PC-3 (cell line): ENCODE measurements around the gene C19orf33. TPM values are rescaled to one million over a fixed set of nuclear protein-coding genes. Genes with fewer than 3 reads are reported as not detected.

Experiments
- ATAC-seq: fragments of 200-7000 bp; cut with Tn5 transposase; 2 replicates; pipeline ENCODE4 v1.9.1; 2020; ENCODE audit warnings: mild to moderate bottlenecking, moderate library complexity
- BruUV-seq: library from RNA; stranded (reverse); fragments of 400-500 nt; replicated peaks from 2 replicates; lab custom pipeline; 2021; lab: Mats Ljungman, UMichigan
- CTCF ChIA-PET: fragments of 300-600 bp; sonication (Branson Sonifier 250); formaldehyde crosslinking; loops from one replicate; lab custom pipeline; 2022; ENCODE audit warnings: antibody characterized with exemption; lab: Charles Lee
- POLR2A ChIA-PET: fragments of 300-600 bp; sonication (Branson Sonifier 250); formaldehyde crosslinking; loops from one replicate; lab custom pipeline; 2022; ENCODE audit warnings: antibody characterized with exemption; ENCODE audit not compliant: unreplicated experiment; lab: Charles Lee
- DNase-seq: peaks from one replicate; pipeline ENCODE4 v3.0.0-alpha.2; 2015
- H2AFZ ChIP-seq: fragments of 300-600 bp; sonication (generic); 2 replicates; pipeline ENCODE4 v1.6.0; 2016; ENCODE audit warnings: antibody characterized with exemption, low read length
- H3F3A ChIP-seq: fragments of 300-600 bp; sonication (generic); one replicate; pipeline ENCODE4 v1.6.0; 2017; ENCODE audit warnings: antibody characterized with exemption, low read length, control low read depth, mild to moderate bottlenecking; ENCODE audit not compliant: unreplicated experiment
- H3K27ac ChIP-seq: fragments of 300-600 bp; sonication (generic); 2 replicates; pipeline ENCODE4 v1.5.1; 2016; ENCODE audit warnings: mild to moderate bottlenecking, low read length
- H3K27me3 ChIP-seq: fragments of 300-600 bp; sonication (generic); 2 replicates; pipeline ENCODE4 v1.6.1; 2016; ENCODE audit warnings: low read length, mixed read lengths
- H3K36me3 ChIP-seq: fragments of 300-600 bp; sonication (generic); 2 replicates; pipeline ENCODE4 v1.6.1; 2016; ENCODE audit warnings: low read depth, mixed run types, low read length, mixed read lengths
- H3K4me1 ChIP-seq: fragments of 300-600 bp; sonication (generic); 2 replicates; pipeline ENCODE4 v1.5.1; 2016; ENCODE audit warnings: low read length; ENCODE audit not compliant: insufficient read depth
- H3K4me2 ChIP-seq: fragments of 300-600 bp; sonication (generic); 2 replicates; pipeline ENCODE4 v1.6.0; 2016; ENCODE audit warnings: low read length
- H3K4me3 ChIP-seq: fragments of 300-600 bp; sonication (generic); 2 replicates; pipeline ENCODE4 v1.5.1; 2016; ENCODE audit warnings: mild to moderate bottlenecking, low read length, mixed read lengths
- H3K79me2 ChIP-seq: fragments of 300-600 bp; sonication (generic); 2 replicates; pipeline ENCODE4 v1.6.1; 2017; ENCODE audit warnings: low read length, mixed read lengths
- H3K9ac ChIP-seq: fragments of 300-600 bp; sonication (generic); 2 replicates; pipeline ENCODE4 v1.6.0; 2016; ENCODE audit warnings: mild to moderate bottlenecking, low read length
- H3K9me2 ChIP-seq: fragments of 300-600 bp; sonication (generic); replicated peaks from 2 replicates; pipeline ENCODE4 v1.6.1; 2016; ENCODE audit warnings: mixed run types, low read length, mixed read lengths
- H3K9me3 ChIP-seq: fragments of 300-600 bp; sonication (generic); 2 replicates; pipeline ENCODE4 v1.6.1; 2016; ENCODE audit warnings: low read length, mixed read lengths
- H4K20me1 ChIP-seq: fragments of 300-600 bp; sonication (generic); 2 replicates; pipeline ENCODE4 v1.6.1; 2016; ENCODE audit warnings: low read length, mixed read lengths
- EZH2 ChIP-seq: fragments of 300-600 bp; sonication (generic); IDR thresholded peaks from one replicate; pipeline ENCODE4 v1.6.1; 2017; ENCODE audit warnings: antibody characterized with exemption, mild to moderate bottlenecking, low read length; ENCODE audit not compliant: unreplicated experiment
- EZH2phosphoT487 ChIP-seq: fragments of 300-600 bp; sonication (generic); IDR thresholded peaks from 2 replicates; pipeline ENCODE4 v1.6.1; 2018; ENCODE audit warnings: mild to moderate bottlenecking, antibody characterized with exemption, low read length, borderline replicate concordance
- intact Hi-C: fragments of 100-400 bp; cut with micrococcal nuclease; formaldehyde crosslinking; loops from 2 replicates; pipeline ENCODE4 v1.9.0; 2023
- total RNA-seq: library from RNA; depleted of rRNA; stranded (reverse); fragments of >200 nt; gene quantifications from 2 replicates; pipeline ENCODE4 v1.2.3, GENCODE V29; 2014
- TF ChIP-seq, protein P1 (sequence below): fragments of 300-600 bp; sonication (generic); conservative IDR thresholded peaks from 2 replicates; pipeline ENCODE4 v1.5.1; 2017; ENCODE audit warnings: antibody characterized with exemption, low read depth, mild to moderate bottlenecking, low read length

Gene C19orf33
- total RNA-seq, 1 experiment from 2014 or later = 212 TPM

DNA sequence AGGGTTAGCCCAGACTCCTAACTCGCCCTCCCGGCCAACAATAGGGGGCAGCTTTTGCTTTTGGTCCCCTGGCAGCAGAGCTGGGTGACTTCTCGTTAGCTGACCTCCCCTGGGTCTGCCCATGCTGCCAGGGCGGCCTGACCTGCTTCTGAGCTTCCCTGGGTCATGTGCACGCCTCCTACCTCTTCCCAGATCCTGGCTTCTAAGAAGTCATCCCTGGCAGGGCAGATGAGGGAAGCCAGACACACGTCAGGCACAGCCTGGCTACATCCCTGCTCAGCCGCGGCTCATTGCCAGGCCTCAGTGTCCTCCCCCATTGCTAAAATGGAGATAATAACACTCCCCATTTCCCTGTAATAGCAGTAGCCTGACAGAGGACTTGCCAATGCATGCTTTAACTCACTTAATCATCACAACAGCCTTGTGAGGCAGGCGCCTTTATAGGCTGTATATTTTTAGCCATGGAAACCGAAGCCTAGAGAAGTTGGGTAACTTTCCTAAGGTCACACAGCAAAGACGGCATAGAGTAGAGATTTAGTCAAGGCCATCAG lies 17.7 kb downstream of the C19orf33 start:
- no peak overlapping the region for H3K9ac ChIP-seq
- DNase-seq (no peak), ATAC-seq (no peak)
- no peak overlapping the region for H2AFZ ChIP-seq
- H3K4me2 ChIP-seq = no peak overlapping the region
- intact Hi-C loops = no loop called here
- ChIA-PET POLR2A (interaction anchor here (0.5 kb wide), 1 partner anchor 362 kb away, joined by 3 read pairs; no protein-coding TSS in a partner anchor), CTCF (interaction anchor here (0.6 kb wide), 1 partner anchor 13 kb away, joined by 5 read pairs; no protein-coding TSS in a partner anchor)
- H3K27me3 ChIP-seq = no peaks in the 10 kb centered on the region
- BruUV-seq = no TSS peak
- no peak overlapping the region for H3K4me3 ChIP-seq
- H4K20me1 ChIP-seq = no peaks in the 10 kb centered on the region
- H3F3A ChIP-seq = no peaks in the 10 kb centered on the region
- no peaks in the 10 kb centered on the region for H3K9me2 ChIP-seq
- TF ChIP-seq, protein P1, sequence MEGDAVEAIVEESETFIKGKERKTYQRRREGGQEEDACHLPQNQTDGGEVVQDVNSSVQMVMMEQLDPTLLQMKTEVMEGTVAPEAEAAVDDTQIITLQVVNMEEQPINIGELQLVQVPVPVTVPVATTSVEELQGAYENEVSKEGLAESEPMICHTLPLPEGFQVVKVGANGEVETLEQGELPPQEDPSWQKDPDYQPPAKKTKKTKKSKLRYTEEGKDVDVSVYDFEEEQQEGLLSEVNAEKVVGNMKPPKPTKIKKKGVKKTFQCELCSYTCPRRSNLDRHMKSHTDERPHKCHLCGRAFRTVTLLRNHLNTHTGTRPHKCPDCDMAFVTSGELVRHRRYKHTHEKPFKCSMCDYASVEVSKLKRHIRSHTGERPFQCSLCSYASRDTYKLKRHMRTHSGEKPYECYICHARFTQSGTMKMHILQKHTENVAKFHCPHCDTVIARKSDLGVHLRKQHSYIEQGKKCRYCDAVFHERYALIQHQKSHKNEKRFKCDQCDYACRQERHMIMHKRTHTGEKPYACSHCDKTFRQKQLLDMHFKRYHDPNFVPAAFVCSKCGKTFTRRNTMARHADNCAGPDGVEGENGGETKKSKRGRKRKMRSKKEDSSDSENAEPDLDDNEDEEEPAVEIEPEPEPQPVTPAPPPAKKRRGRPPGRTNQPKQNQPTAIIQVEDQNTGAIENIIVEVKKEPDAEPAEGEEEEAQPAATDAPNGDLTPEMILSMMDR = no peak
- TF ChIP-seq EZH2 (no peak), EZH2phosphoT487 (no peak)
- H3K27ac ChIP-seq = no peak overlapping the region
- H3K79me2 ChIP-seq = no peaks in the 10 kb centered on the region
- H3K36me3 ChIP-seq = no peaks in the 10 kb centered on the region
- no peaks in the 10 kb centered on the region for H3K9me3 ChIP-seq
- peaks cover 5% of the 10 kb centered on the region; the same call in 1 of the 2 replicates for H3K4me1 ChIP-seq

DNA sequence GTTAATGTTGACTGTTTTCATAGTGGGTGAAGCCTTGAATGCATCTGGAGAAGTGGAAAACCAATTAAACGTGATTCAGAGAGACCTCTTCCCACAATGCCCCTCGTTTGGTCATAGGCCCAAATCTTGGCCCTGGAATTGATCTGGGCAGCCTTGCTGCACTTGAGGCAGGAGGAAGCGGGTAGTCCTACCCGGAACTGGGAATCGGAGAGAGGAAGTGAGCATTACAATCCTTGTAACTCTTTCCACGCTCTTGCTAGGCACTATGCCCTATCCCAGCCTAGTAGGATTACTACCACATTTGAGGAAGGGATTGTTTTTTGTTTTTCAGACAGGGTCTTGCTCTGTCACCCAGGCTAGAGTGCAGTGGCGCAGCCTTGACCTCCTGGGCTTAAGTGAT lies 19.2 kb downstream of the C19orf33 start:
- H3K27ac ChIP-seq = no peak overlapping the region
- ATAC-seq (no peak), DNase-seq (no peak)
- no TSS peak for BruUV-seq
- CTCF ChIA-PET = no interaction called here
- H4K20me1 ChIP-seq = no peaks in the 10 kb centered on the region
- H3K27me3 ChIP-seq = no peaks in the 10 kb centered on the region
- H3K4me2 ChIP-seq = no peak overlapping the region
- H3K79me2 ChIP-seq = no peaks in the 10 kb centered on the region
- H3K9ac ChIP-seq = no peak overlapping the region
- intact Hi-C loops = no loop called here
- H3K36me3 ChIP-seq = no peaks in the 10 kb centered on the region
- POLR2A ChIA-PET = no interaction called here
- no peaks in the 10 kb centered on the region for H3K9me2 ChIP-seq
- no peaks in the 10 kb centered on the region for H3F3A ChIP-seq
- H3K4me1 ChIP-seq = peaks cover 5% of the 10 kb centered on the region; the same call in 1 of the 2 replicates
- H3K4me3 ChIP-seq = no peak overlapping the region
- no peak for TF ChIP-seq EZH2phosphoT487
- TF ChIP-seq, protein P1 = no peak
- TF ChIP-seq EZH2 = no peak
- no peak overlapping the region for H2AFZ ChIP-seq
- no peaks in the 10 kb centered on the region for H3K9me3 ChIP-seq

DNA sequence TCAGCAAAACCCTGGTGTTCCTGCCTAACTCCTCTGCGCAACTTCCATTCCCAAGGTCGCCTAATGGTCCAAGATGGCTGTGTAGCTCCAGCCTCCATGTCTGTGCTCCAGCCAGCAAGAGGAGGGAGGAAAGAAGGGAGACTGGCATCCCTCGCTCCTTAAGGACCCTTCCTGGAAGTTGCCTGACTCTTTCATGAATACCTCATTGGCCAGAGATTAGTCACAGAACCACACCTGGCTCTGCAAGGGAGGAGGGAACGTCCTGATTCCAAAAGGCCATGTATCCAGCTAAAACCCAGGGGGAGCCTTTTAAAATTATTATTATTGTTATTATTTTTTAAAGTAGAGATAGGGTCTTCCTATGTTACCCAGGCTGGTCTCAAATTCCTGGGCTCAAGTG lies 20.4 kb downstream of the C19orf33 start:
- no TSS peak for BruUV-seq
- Histone ChIP-seq H3K9me2 (no peaks in the 10 kb centered on the region), H3K4me1 (peaks cover under 1% of the 10 kb centered on the region; the same call in 1 of the 2 replicates), H3K27ac (no peak overlapping the region), H3K9me3 (no peaks in the 10 kb centered on the region), H3K27me3 (no peaks in the 10 kb centered on the region), H3K4me2 (no peak overlapping the region), H3F3A (no peaks in the 10 kb centered on the region), H4K20me1 (no peaks in the 10 kb centered on the region), H3K79me2 (no peaks in the 10 kb centered on the region), H3K36me3 (no peaks in the 10 kb centered on the region), H2AFZ (no peak overlapping the region), H3K9ac (no peak overlapping the region), H3K4me3 (no peak overlapping the region)
- TF ChIP-seq EZH2phosphoT487 (no peak), EZH2 (no peak)
- TF ChIP-seq, protein P1 = no peak
- CTCF ChIA-PET = no interaction called here
- DNase-seq = no peak
- POLR2A ChIA-PET = no interaction called here
- ATAC-seq = no peak
- intact Hi-C loops = no loop called here
